ENCODE measurements around the gene UQCR11.

UQCR11 gene

GRCh38 chr19:1612114-1613086 lies 7.1 kb upstream of the UQCR11 start:
- no peak overlapping the region for H3K27ac ChIP-seq
- no peak for TF ChIP-seq CTCF (conservative IDR thresholded peaks at IDR 0.05)

GRCh38 chr19:1611353-1611752 lies 6.1 kb upstream of the UQCR11 start:
- no peak for TF ChIP-seq CTCF (conservative IDR thresholded peaks at IDR 0.05)
- H3K27ac ChIP-seq: no peak overlapping the region

GRCh38 chr19:1610579-1610978 lies 5.3 kb upstream of the UQCR11 start:
- TF ChIP-seq CTCF (conservative IDR thresholded peaks at IDR 0.05): no peak
- H3K27ac ChIP-seq: no peak overlapping the region

- TF ChIP-seq CTCF (conservative IDR thresholded peaks at IDR 0.05): no peak
- H3K27ac ChIP-seq: no peak overlapping the region
Measured at GRCh38 chr19:1609680-1610474, 4.6 kb upstream of the UQCR11 start.

- no peak overlapping the region for H3K27ac ChIP-seq
- no peak for TF ChIP-seq CTCF (conservative IDR thresholded peaks at IDR 0.05)
Measured at GRCh38 chr19:1609103-1609396, 3.8 kb upstream of the UQCR11 start.

- no peak for TF ChIP-seq CTCF (conservative IDR thresholded peaks at IDR 0.05)
- H3K27ac ChIP-seq: no peak overlapping the region
Measured at GRCh38 chr19:1608359-1609102, 3.3 kb upstream of the UQCR11 start.

Data from VCaP (cell line).